OCI-LY1 (cell line): Measurements from ENCODE around the gene CHI3L1.

Source experiments
- EZH2 ChIP-seq: fragments of 200-600 bp; sonication (generic), shearing (Covaris generic); IDR thresholded peaks from 2 replicates; pipeline ENCODE4 v1.8.0; 2017; ENCODE audit warnings: borderline replicate concordance, mixed run types, mild to moderate bottlenecking, antibody characterized with exemption, low read length, moderate library complexity, mixed read lengths
- TF ChIP-seq, protein P1 (sequence below): fragments of 200-600 bp; sonication (generic), shearing (Covaris generic); IDR thresholded peaks from 2 replicates; pipeline ENCODE4 v1.5.1; 2017; ENCODE audit warnings: mild to moderate bottlenecking, antibody characterized with exemption, low read length, moderate library complexity, mixed read lengths

- TF ChIP-seq, protein P1, sequence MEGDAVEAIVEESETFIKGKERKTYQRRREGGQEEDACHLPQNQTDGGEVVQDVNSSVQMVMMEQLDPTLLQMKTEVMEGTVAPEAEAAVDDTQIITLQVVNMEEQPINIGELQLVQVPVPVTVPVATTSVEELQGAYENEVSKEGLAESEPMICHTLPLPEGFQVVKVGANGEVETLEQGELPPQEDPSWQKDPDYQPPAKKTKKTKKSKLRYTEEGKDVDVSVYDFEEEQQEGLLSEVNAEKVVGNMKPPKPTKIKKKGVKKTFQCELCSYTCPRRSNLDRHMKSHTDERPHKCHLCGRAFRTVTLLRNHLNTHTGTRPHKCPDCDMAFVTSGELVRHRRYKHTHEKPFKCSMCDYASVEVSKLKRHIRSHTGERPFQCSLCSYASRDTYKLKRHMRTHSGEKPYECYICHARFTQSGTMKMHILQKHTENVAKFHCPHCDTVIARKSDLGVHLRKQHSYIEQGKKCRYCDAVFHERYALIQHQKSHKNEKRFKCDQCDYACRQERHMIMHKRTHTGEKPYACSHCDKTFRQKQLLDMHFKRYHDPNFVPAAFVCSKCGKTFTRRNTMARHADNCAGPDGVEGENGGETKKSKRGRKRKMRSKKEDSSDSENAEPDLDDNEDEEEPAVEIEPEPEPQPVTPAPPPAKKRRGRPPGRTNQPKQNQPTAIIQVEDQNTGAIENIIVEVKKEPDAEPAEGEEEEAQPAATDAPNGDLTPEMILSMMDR, result no peak
- TF ChIP-seq EZH2, result no peak
These were observed 33.2 kb downstream of the CHI3L1 start for GRCh38 chr1:203153051-203153988.
